NOMO-1 treated with DMSO at 0.1 percent for 48 hours (cell line): ENCODE measurements around the gene CRYGS.
"Not testable (repeated sequence)": the region's sequence is repeated elsewhere in the genome, so short reads cannot be mapped to it uniquely, and the experiment has no call there.

Experiments
- DNase-seq: peaks from one replicate; lab custom pipeline; 2025; ENCODE audit not compliant: unreplicated experiment; lab: John Stamatoyannopoulos, UW

The CRYGS gene

DNA sequence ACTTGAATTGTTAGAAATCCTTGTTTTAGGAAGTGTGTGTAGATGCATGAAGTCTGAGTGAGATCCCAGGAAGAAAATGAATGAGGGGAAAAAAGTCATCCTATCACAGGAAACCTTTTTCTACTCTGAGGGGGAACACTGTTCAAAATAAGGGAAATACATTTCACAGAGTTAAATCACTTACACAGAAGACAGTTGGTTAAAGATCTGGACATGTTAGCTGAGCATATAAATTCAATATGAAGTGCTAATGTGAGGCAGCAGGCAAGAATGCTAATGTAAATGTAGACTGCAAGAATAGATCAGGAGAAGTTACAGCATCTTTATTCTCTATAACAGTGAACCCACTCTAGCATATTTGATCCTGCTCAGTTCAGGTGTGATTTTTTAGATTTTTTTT lies 20.4 kb upstream of the CRYGS start:
- DNase-seq = no peak

- no peak for DNase-seq
Observed at GRCh38 chr3:186552408-186553031, 8.3 kb upstream of the CRYGS start.

DNA sequence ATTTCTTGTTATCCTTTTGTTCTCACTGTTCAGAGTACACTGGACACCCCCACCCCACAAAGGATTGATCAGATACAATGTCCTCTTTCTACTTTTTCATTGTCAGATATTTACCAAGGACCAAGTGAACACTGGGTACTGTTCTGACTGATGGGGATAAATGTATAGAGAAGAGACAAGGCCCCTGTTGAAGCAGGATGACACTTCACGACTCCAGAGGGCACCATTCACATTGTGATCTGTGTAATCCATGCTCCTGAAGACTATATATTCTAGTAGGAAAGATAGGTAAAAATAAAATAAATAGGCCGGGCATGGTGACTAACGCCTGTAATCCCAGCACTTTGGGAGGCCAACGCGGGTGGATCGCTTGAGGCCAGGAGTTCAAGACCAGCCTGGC lies 7.2 kb upstream of the CRYGS start:
- no peak for DNase-seq

DNA sequence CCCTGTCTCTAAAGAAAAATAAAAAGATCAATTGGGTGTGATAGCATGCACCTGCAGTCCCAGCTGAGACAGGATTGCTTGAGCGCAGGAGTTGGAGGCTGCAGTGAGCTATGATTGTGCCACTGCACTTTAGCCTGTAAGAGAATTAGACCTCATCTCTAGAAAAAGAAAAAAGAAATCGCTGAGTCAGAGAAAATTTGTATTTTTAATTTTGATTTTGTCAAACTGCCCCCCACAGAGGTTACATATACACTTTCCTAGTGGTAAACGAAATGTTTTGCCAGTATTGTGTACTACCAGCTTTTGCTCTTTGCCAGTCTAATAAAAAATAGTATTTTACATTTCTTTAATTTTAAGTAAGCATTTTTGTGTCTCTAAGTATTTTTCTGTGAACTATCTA lies 5.3 kb upstream of the CRYGS start:
- no peak for DNase-seq

GRCh38 chr3:186540835-186541226 lies 3.3 kb downstream of the CRYGS start:
- no peak for DNase-seq

DNA sequence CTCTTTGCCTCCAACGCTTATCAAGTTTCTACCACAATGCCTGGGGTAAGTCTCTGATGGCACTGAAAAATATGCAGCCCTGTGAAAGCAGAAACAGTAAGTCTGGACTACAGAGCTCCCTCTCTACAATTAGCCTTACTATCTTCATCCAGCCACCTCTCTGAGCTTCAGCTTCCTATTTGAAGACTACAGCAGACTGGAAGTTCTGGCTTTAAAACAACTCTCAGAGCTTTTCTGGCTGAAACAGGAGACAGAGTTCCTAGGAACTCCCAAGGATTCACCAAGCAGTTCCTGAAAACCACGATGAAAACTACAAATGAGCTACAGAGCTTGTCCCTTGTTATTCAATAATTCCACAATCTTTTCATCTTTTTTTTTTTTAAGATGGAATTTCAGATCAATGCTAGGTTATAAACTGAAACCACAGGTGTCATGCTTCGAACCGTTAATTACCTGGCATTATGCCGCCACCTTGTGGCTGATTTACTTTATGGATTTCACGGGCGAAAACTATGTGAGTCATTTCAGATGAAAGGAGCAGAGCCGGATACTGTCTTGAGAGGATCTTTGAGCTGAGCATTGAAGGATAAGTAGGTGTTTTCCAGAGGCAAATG lies 3.9 kb downstream of the CRYGS start:
- peak; percentile 79 for DNase-seq

DNA sequence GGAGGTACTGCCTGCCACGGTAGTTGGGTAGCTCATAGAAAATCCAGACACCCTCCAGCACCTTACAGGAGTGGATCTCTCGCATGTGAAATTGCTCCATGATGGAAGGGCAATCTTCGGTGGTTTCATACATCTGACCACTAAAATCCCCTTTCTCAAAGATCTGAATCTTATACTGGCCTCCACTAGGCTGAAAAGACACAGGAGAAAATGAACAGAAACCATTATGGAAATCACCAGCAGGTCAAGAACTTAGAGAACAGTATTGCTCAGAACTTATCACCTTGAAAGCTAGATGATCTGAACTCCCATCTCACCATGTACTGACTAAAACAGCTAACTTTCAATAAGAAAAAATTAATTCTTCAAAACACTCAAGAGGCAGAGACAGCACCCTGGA lies 5.4 kb downstream of the CRYGS start:
- no peak for DNase-seq

DNA sequence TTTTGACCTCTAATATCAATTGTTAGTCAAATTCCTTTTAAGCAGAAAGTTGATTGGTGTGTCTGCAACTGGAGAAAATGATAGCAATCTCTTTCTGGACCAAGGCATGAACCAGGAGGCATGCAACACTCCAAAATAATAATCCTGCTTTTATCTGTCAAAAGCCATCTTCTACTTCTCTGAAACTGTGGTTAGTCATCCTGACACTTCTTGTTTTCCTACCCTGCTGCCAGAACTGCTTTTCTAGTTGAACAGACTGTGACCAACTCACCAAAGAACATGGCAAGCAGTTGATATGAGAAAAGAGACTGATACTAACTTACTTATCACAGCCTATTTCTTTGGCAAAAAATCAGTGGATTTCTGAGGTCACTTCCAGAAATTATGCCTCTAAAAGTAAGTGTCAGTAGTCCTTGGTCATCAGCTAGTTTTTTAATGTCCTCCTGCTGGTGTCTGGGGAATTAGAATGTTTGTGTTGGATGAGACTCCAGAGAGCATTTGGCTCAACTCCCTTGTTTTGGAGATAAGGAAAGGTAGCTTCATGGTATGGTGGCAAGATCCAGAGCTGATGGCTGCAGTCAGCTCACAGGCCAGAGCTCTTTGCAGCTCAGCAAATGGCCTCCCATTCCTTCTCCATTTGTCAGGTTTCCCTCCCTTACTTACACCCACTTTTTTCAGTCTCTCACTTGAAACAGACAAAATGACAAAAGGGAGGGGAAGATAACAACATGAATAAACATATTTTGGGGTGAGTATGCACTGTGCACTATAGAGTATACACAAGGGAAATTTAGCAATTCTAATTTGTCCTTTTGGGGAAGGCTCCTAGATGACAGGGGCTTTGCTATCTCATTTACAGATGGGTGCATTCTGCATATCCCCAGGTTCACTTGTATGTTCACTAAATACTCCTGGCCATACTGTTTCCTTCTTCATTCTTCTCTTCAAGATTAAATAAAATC lies 7.0 kb downstream of the CRYGS start:
- DNase-seq = peak; percentile 33

DNA sequence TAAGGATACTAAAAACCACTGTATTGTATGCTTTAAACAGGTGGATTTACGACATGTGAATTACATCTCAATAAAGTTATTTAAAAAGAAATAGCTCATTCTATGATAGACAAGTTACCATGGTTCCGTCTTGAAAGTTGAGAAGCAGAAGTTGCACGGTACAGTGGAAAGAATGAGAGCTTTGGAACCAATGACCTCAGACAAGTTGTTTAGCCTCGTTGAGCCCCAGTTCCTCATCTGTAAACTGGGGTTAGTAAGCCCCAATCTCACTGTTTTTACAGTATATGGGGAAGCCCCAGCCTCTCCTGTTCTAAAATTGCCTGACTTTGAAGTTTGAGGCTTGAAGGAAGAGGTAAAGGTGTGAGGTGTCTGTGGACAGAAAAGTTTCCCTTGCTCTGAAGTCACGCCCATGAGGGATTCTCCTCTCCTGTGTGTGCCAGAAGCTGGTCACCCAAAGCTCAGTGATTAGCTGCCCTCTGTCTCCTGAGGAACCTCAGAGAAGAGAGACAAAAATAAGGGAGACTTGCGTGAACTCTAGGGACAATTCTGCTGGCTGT lies 10.0 kb downstream of the CRYGS start:
- DNase-seq = peak; percentile 97

DNA sequence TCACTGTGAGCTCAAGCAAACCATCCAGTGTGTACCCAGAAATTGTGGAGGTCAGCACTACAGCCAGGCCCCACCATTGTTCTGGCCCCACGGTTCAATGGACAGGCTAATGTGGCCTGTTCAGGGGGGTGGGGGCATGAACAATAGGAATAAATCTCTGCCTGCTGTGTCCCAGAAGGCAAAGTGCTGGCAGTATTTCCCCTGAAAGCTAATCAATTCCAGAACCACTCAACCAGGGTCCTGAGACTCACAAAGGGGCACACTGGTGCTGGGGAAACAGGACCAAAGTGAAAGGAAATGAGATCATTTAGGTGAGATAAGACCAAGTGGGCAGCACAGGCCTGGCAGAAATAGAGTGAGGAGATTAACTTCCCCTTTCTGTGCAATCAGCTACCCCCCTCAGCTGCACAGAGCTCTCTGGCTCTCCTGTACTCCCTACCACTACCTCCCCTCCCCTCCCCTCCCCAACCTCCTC lies 11.5 kb downstream of the CRYGS start:
- DNase-seq = peak; percentile 77

DNA sequence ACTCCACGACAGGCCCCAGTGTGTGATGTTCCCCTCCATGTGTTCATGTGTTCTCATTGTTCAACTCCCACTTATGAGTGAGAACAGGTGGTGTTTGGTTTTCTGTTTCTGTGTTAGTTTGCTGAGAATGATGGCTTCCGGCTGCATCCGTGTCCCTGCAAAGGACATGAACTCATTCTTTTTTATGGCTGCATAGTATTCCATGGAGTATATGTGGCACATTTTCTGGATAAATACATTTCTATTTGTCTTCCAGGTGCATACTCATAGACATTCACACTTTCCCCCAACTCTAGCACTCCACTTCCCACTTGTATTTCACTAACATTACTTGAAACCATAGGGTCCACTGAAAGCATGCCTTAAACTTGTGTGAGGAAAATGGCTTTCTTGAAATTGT lies 12.5 kb downstream of the CRYGS start:
- DNase-seq = not testable (repeated sequence)

DNA sequence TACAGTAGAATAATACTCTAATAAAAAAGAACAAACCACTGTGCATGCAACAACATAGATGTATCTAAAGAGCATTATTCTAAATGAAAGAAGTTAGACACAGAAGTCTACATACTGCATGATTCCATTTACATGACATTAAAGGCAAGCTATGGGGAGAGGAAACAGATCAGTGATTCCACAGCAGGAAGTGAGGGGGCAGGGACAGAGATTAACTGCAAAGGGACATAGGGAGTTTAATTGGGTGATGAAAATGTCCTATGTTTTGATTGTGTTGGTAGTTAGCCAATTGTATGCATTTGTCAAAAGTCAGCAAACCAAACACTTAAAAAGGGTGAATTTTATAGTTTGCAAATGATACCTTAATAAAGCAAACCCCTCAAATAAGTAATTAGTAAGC lies 13.8 kb downstream of the CRYGS start:
- DNase-seq = no peak

DNA sequence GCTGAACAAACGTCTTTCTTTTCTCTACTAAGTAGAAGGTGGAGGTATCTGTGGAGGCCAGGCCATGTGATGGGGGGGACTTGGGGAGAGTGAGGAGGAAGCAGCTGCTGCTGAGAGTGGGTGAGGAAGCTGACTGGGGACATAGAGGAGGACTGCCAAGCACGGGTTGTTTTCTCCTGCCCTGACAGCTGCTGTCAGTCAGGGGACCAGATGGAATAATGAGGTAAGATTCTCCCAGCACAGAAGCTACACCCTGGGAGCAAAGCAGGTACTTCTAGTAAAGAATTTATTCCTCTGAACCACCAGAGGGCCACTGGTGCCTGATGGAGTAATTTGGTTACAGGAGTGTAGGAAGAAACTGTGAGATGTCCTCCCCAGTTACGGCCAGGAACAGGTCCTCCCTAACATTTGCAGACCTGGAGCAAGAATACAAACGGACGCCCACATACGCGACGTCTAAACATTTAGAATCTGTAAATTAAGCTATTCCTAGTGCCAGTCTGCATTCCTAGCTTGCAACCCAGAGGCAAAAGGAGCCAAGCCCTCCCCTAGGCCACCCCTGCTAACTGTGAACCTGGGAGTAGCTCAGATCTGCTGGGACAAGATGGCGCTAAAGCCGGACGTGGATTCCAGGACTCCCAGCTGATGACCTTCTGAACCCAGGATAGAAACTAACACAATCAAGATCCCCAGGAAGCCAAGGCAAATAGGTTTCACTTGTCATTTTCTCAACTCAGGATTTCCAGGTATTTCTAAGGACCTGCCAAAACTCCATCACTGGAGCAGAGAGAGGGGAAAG lies 14.8 kb downstream of the CRYGS start:
- no peak for DNase-seq

GRCh38 chr3:186526256-186526606 lies 17.9 kb downstream of the CRYGS start:
- DNase-seq = no peak

GRCh38 chr3:186525369-186526255 lies 18.6 kb downstream of the CRYGS start:
- DNase-seq = no peak

GRCh38 chr3:186524616-186525015 lies 19.6 kb downstream of the CRYGS start:
- no peak for DNase-seq

DNA sequence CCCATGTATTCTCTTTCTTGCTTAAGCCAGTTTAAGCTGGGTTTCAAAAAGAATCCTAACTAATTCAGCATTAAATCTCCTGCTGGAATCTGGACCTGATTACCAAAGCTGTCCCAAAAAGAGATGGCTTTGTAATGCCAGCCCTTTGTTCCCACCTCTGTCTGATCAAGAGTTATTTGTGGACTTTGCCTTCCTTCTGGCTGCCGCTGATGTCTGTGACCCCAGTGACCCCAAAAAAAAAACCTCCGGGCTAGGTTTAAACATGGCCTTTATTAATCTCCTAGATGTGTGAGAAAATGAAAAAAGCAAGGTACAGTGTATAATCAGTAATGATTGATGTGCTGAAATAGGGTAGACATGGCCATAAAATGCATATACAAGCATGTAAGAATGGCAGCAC lies 20.7 kb downstream of the CRYGS start:
- no peak for DNase-seq

DNA sequence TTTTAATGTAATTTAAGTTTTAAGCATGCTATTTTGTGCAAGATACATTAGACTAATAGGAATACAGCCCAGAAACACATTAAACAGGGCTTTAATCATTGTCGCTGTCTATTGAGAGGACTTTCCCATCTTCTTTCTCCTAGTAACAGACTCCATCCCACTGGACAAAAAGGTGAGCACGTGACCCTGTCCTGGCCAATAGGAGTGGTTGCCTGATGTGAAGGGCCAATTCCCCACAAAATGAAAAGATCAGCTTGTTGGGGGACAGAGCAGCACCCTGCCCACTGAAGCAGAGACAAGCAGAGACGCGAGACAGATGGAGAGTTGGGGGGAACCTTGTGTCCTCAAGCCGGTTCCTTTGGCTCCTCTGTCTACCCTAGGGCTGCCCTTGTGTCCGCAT lies 21.2 kb downstream of the CRYGS start:
- DNase-seq = no peak

- DNase-seq = no peak
Observed at GRCh38 chr3:186520957-186521842, 23.0 kb downstream of the CRYGS start.
